GM12864 (cell line): Measurements from ENCODE around the gene DKK3.

Experiments used
- DNase-seq: peaks from one replicate; pipeline ENCODE4 v3.0.0-alpha.2; 2011; ENCODE audit warnings: low read depth
- H3K4me3 ChIP-seq: 2 replicates; pipeline ENCODE4 v1.5.1; 2011; ENCODE audit warnings: mild to moderate bottlenecking, low read depth, low read length, control low read depth
- TF ChIP-seq, protein P1 (sequence below): IDR thresholded peaks from 2 replicates; pipeline ENCODE4 v1.5.1; 2011; ENCODE audit warnings: low read depth, mild to moderate bottlenecking, moderate library complexity, low read length, control low read depth, inconsistent platforms; ENCODE audit errors: missing control alignments

The DKK3 gene

GRCh38 chr11:12028303-12028702 lies 19.9 kb upstream of the DKK3 start:
- DNase-seq: no peak
- H3K4me3 ChIP-seq: no peak overlapping the region
- TF ChIP-seq, protein P1, sequence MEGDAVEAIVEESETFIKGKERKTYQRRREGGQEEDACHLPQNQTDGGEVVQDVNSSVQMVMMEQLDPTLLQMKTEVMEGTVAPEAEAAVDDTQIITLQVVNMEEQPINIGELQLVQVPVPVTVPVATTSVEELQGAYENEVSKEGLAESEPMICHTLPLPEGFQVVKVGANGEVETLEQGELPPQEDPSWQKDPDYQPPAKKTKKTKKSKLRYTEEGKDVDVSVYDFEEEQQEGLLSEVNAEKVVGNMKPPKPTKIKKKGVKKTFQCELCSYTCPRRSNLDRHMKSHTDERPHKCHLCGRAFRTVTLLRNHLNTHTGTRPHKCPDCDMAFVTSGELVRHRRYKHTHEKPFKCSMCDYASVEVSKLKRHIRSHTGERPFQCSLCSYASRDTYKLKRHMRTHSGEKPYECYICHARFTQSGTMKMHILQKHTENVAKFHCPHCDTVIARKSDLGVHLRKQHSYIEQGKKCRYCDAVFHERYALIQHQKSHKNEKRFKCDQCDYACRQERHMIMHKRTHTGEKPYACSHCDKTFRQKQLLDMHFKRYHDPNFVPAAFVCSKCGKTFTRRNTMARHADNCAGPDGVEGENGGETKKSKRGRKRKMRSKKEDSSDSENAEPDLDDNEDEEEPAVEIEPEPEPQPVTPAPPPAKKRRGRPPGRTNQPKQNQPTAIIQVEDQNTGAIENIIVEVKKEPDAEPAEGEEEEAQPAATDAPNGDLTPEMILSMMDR: no peak

GRCh38 chr11:12026331-12027211 lies 18.1 kb upstream of the DKK3 start:
- no peak for DNase-seq
- TF ChIP-seq, protein P1: no peak
- H3K4me3 ChIP-seq: no peak overlapping the region

- H3K4me3 ChIP-seq: no peak overlapping the region
- DNase-seq: no peak
- TF ChIP-seq, protein P1: no peak
Observed at GRCh38 chr11:12024254-12024926, 16.0 kb upstream of the DKK3 start.

- TF ChIP-seq, protein P1: no peak
- no peak for DNase-seq
- H3K4me3 ChIP-seq: no peak overlapping the region
Observed at GRCh38 chr11:12023015-12023414, 14.6 kb upstream of the DKK3 start.

DNA sequence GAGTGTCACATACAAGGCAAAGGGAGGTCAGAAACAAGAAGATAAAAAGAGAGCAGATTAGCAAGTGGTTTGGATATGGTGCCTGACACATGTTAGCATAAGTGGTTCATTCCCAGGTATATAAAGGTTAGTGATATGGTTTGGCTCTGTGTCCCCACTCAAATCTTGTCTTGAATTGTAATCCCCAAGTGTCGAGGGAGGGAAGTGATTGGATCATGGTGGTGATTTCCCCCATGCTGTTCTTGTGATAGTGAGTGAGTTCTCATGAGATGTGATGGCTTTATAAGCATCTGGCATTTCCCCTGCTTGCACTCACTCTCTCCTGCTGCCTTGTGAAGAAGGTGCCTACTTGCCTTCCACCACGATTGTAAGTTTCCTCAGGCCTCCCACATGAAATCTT lies 12.1 kb upstream of the DKK3 start:
- H3K4me3 ChIP-seq: no peak overlapping the region
- no peak for DNase-seq
- TF ChIP-seq, protein P1: no peak

DNA sequence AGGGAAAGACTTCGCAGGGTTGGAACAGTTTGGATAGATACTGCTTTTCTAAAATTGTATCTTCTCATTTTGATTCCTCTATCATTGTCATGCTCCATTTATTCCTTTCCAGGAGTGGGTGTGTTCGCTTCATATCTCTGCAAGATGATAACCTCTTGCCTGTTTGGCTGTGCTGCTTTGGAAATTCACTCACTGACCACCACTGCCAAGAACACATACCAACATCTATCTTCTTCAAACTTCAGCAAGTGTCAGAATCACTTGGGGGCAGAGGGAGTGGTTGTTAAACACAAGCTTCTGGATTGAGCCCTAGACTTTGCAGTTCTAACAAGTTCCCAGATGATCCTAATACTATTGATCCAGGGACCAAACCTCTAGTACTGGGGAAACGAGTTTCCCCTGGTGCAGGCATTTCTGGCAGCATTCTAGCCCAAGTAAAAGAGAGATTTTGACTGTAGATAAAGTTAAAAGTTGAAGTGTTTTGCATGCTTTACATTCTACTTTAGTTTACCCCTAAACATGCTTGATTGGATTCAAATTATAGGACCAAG lies 11.5 kb upstream of the DKK3 start:
- TF ChIP-seq, protein P1: no peak
- no peak overlapping the region for H3K4me3 ChIP-seq
- no peak for DNase-seq

- no peak for DNase-seq
- TF ChIP-seq, protein P1: no peak
- no peak overlapping the region for H3K4me3 ChIP-seq
Observed at GRCh38 chr11:12019337-12019736, 10.9 kb upstream of the DKK3 start.
